IPS DF 19.7 (cell line): ENCODE measurements around the gene TARP.
"Not testable (repeated sequence)": the region's sequence is repeated elsewhere in the genome, so short reads cannot be mapped to it uniquely, and the experiment has no call there.

Source experiments
- DNase-seq: peaks from one replicate; pipeline ENCODE4 v3.0.0-alpha.2; 2013; ENCODE audit warnings: low read depth, low spot score

TARP gene

DNA sequence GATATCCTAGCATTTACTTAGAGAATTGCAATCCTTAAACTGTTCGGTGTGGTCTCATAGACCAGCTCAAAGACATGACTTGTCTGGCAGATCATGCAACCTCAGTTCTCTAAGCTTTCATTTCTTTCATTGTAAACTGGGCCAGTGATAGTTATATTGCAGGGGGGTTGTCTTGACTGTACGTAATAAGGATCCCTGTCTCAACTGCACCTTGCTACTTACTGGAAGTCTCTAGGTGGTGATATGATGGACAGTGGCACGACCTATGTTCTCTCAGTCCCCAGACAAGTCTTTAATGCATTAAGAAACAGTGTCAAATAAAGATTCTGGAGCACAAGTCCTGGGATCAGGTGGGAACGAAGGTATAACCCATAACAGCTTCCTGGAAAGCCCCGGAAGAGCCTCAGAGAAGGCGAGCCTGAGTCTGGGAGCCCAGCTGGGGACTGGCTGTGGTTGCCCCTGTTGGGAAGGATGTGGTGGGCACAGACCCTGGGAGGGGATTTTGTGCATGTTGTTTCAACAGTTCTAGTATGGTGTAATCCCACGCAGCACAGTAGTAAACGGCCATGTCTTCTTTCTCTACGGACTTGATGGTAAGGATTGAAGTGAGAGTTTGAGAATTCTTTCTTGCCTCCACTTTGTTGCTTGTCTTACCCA lies 26.0 kb upstream of the TARP start:
- no peak for DNase-seq

DNA sequence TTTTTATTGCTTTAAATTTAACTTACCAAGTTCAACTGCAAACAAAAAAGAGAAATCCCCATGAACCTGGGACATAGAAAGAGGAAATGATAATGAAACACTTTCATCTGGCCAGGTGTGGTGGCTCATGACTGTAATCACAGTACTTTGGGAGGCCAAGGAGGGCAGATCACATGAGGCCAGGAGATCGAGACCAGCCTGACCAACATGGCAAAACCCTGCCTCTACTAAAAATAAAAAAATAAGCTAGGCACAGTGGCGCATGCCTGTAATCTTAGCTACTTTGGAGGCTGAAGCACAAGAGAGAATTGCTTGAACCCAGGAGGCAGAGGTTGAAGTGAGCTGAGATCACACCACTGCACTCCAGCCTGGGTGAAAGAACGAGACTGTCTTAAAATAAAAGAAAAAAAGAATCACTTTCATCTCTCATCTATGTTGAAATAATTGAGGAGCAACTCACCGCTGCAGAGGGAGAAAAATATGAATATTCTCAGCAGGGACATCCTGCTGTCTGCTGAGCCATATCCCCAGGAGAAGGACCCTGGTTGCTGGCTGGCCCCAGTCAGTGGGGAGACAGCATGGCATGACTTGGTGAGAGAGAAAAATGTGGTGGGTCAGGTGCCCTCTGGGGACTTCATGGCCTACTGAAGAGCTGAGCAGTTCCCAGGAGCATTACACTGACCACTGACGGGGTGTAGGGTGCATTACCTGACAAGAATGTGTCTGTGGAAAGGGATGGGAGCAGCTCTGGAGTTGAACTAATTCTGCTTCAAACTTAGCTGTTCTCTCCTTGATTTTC lies 22.8 kb upstream of the TARP start:
- no peak for DNase-seq

- no peak for DNase-seq
These were observed 21.5 kb upstream of the TARP start for GRCh38 chr7:38294926-38295325.

DNA sequence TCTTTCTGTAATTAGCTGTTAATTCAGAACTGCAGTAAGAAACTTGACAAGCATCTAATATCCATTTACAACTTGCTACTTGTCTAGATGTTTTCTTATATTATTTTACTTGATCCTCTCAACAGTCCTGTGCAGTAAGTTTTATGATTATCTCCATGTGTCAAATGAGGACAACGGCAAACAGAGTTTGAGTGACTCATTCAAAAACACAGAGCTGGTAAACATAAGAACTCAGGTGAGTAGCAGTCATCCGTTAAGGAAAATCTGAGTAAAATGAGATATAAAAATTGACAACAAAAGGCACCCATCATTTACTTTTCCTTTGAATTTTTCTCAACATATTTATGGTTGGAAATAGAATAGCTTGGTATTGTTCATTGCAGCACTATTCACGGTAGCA lies 19.0 kb upstream of the TARP start:
- DNase-seq: no peak

DNA sequence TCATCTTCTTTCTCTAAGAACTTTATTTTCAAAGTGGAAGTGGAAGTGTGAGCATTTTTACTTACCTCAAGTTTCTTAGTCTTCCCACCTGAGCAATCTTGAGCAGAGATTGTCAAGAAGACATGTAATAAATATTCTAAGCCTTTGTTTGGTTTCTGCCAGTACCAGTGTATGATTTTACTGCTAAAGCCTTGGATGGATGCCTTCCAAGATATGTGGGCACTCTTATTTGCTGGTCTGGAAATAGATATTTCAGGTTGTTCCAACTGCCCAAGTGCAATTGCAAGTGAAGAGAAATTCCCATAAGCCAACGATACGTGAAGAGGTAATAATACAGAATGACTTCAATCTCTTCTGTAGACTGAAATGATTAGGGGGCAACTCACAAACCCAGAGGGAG lies 18.2 kb upstream of the TARP start:
- no peak for DNase-seq

GRCh38 chr7:38291117-38291647 lies 17.7 kb upstream of the TARP start:
- DNase-seq: no peak

DNA sequence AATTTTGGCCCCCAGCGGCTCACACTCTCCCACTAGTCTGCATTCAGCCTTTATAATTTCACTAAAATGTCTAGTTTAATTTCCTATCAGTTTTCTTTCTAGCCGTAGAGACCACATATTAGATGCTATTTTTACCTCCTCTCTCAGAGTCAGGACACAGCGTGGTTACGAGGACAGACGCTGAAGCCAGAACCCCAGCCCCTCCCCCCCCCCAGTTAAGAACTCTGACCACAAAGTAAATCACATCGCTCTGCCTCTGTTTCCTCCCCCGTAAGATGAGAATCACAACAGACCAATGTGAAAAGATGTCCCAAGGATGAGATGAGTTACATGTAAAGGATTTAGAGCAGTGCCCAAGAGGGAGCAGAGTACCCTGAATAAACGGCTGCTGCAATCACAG lies 11.1 kb upstream of the TARP start:
- no peak for DNase-seq

DNA sequence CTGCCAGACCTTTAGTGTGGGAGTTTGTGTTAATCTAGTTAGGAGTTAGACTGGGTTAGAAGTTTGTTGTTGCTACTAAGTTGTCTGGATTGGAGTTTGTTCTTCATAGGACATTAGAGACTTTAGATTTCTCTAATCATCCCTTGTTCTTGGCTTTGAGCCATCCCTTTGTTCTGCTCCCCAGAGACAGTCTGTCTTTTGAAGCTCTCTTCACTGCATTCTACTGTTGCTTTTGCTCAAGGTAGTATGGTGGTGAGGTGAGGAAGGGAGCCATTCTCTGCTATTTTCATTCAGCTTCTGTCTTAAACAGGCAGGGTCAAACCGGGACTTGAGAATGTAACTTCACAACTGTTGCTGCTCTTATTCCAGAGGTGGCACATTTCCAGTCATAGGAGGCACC lies 10.4 kb upstream of the TARP start:
- DNase-seq: no peak

DNA sequence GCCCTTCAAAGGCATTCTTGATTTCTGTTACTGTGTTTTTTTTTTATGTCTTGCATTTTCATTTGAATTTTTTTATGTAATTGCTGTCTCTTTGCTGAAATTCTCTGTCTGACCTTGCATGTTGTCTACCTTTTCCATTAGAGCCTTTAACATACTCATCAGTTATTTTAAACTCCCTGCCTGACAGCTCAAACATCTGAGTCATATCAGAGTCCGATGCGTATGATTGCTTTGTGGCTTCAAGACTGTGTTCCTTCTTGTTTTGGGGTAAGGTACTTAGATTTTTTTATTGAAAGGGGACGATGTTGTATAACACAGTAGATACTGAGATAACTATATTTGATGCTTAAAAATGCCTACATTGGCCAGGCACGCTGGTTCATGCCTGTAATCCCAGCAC lies 9.7 kb upstream of the TARP start:
- no peak for DNase-seq

DNA sequence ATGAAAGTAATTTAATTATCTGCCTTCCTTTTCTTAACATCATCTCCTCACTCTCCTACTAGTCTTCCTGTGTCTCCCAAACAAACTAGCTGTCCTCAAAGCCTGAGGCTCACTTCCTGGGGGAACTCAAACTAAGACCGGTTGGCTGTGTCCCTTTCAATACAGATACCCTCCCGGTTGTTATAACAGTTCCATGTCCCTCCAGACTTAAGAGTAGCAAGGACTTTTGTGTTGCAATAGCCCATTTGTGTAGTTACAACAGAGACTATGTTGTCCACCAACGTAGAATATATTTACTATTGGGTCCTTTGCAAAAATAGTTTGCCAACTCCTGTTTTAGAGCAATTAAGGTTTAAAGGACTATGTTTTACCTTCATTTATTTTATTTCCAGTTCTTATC lies 8.6 kb upstream of the TARP start:
- no peak for DNase-seq

- DNase-seq: no peak
These were observed 7.8 kb upstream of the TARP start for GRCh38 chr7:38281266-38281665.

DNA sequence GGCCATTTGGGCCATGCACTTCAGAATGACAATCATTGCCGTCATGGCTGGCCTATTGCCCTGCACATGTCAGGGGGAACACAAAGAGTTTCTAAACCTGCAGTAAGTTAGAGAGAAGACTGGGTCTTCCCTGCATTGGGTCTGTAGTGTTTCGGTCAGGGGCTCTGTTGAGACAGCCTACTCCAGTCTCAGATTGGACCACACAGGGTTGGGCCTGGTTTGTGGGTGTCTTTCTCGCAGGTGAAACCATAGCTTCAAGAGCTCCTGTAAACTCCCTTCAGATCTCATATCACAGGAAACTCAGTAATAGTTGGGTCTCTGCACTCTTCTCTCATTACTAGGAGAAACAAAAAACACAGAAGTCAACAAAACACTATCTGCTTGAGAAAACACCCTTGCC lies 7.3 kb upstream of the TARP start:
- no peak for DNase-seq

GRCh38 chr7:38280000-38280399 lies 6.6 kb upstream of the TARP start:
- no peak for DNase-seq

- DNase-seq: no peak
These were observed 2.9 kb upstream of the TARP start for GRCh38 chr7:38276096-38276877.

DNA sequence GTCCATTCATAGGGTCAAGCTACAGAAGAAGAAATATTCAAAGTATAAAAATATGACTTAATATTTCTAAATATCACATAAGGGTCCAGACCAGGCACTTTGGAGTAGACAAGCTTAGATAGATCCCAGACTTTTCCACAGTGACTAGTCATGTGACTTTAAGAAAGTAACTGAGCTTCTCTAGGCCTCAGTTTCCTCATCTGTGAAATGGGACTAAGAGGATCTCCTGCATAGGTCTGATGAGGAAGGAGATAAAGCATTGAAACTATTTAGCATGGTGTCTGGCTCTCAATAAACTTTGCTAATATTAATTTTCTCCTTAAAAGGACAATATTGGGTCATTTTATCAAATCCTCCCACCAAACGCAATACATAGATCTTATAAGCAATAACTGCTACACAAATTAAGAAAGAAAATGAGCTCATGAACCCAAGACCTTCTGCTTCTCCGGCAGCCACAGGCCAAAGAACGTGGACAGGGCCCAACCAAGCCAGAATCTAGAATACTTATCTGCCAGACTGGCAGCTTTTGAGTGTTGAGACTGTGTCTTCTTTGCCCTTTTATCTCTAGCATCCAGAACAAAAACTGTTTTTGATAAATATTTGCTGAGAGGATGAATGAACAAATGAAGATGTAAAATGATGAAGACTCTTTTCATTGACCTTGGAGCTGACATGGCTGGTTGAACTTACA lies 1.6 kb upstream of the TARP start:
- no peak for DNase-seq

GRCh38 chr7:38274486-38274885 lies 1.1 kb upstream of the TARP start:
- DNase-seq: no peak

GRCh38 chr7:38270405-38270804 lies 3.0 kb downstream of the TARP start:
- DNase-seq: not testable (repeated sequence)

DNA sequence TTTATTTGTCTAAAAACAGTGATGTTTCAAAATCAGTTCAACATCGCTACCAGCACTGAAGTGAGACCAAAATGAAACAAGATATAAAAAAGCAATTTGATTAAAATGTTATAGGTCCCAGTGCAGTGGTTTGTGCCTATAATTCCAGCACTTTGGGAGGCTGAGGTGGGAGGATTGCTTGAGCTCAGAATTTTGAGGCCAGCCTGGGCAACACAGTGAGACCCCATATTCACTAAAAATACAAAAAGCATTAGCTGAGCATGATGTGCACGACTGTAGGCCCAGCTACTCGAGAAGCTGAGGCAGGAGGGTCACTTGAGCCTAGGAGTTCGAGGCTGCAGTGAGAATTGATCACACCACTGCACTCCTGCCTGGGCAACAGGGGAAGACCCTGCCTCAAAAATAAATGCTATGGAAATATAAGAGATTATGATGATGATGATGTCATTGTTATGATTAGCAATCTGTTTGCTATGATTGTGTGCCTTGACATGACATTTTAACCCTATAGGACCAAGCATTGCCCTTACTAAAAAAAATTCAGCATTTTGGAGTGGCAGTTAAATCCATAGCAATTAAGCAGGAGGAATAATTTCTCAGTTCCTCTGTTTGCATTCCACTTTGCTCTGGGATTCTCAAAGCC lies 3.6 kb downstream of the TARP start:
- DNase-seq: not testable (repeated sequence)

DNA sequence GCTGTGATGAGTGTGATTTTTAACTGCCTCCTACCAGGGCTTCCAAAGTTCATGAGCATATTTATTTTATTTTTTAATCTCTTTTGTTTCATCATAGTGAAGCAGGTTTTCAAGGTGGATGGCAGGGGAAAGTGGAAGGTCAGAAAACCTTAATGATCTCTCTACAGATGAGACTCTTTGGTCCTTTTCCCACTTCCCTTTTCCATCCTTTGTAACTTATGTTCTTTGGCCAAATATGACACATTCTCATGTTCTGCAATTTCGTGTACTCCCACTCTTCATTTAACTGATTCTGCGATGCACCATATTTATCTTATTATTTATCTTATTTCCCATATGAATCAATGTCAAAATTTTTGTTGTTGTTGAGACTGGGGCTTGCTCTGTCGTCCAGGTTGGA lies 7.5 kb downstream of the TARP start:
- DNase-seq: not testable (repeated sequence)

DNA sequence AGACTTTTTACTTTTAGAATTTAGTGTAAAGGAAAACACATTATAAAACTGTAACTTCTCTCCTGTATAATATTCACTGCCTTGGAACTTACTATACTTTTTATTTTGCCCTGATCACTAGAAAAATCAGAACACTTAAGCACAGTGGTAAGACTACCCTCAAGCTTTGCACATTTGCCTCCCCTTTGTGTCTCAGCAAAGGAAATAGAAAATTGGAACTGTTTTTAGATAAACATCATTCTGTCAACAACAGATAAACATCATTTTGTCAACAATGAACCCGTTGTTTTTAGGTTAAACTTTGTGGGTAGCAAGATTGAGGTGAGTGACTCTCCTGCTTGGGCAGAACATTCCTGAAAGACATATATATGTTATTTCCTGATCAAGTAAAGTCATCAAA lies 8.8 kb downstream of the TARP start:
- not testable (repeated sequence) for DNase-seq

- not testable (repeated sequence) for DNase-seq
These were observed 10.2 kb downstream of the TARP start for GRCh38 chr7:38263274-38263673.
